K562 (cell line): Measurements from ENCODE around the gene GRIK2. TPM values are rescaled to one million over a fixed set of nuclear protein-coding genes. Genes with fewer than 3 reads are reported as not detected.

Experiments
- ATAC-seq: fragments of 200-7000 bp; cut with Tn5 transposase; 3 replicates; pipeline ENCODE4 v1.9.1; 2020; ENCODE audit warnings: moderate library complexity
- BruUV-seq: library from RNA; stranded (reverse); fragments of 400-500 nt; replicated peaks from 2 replicates; lab custom pipeline; 2021; lab: Mats Ljungman, UMichigan
- CTCF ChIA-PET: fragments of 300-600 bp; formaldehyde crosslinking; extraction: SDS; loops from one replicate; lab custom pipeline; 2021; ENCODE audit warnings: low intra/inter-chr PET ratio; lab: Yijun Ruan, JAX
- POLR2A ChIA-PET: fragments of 300-600, 350-650 bp; sonication (Branson Sonifier 250); formaldehyde crosslinking; extraction: SDS; loops from one replicate; lab custom pipeline; 2021; ENCODE audit warnings: antibody characterized with exemption, inconsistent platforms; lab: Yijun Ruan, JAX
- DNase-seq, 4 experiments: peaks; one replicate each; pipeline versions ENCODE4 v3.0.0 to v3.0.0-alpha.2; 2011 to 2018; ENCODE audit warnings: low spot score in 3 of 4, mixed read lengths in 3 of 4; ENCODE audit errors: extremely low read depth in 1 of 4
- FAIRE-seq: peaks from 2 replicates; lab custom pipeline; 2011; peaks lifted over from hg19 to GRCh38; lab: Jason Lieb, UNC
- H2AFZ ChIP-seq: 2 replicates; pipeline ENCODE4 v1.6.0; 2011; ENCODE audit warnings: low read depth, low read length, control low read depth, inconsistent platforms
- H3K27ac ChIP-seq: fragments of 200-600 bp; 3 replicates; pipeline ENCODE4 v1.8.0; 2011; ENCODE audit warnings: low read depth, mild to moderate bottlenecking, control low read depth, inconsistent platforms, low read length, moderate library complexity, mixed read lengths; ENCODE audit errors: extremely low read depth
- H3K27me3 ChIP-seq, 2 experiments: fragments of 300-600 bp in 1 of 2; 2 replicates in 1 of 2; 3 replicates in 1 of 2; pipeline versions ENCODE4 v1.6.0 to v1.8.0; 2011; ENCODE audit warnings: inconsistent platforms in 2 of 2, low read length in 2 of 2, mild to moderate bottlenecking in 1 of 2, mixed read lengths in 1 of 2, moderate library complexity in 1 of 2; ENCODE audit not compliant: control insufficient read depth in 2 of 2, insufficient read depth in 2 of 2
- H3K36me3 ChIP-seq: fragments of 300-600 bp; 3 replicates; pipeline ENCODE4 v1.8.0; 2011; ENCODE audit warnings: mild to moderate bottlenecking, low read length, inconsistent platforms; ENCODE audit not compliant: control insufficient read depth, insufficient read depth
- H3K4me1 ChIP-seq, 2 experiments: fragments of 200-600 bp in 1 of 2; replicated peaks in 1 of 2; 2 replicates in 1 of 2; 3 replicates in 1 of 2; pipeline versions ENCODE4 v1.5.1 to v1.8.0; 2011; ENCODE audit warnings: inconsistent platforms in 2 of 2, low read length in 2 of 2, mild to moderate bottlenecking in 1 of 2, mixed read lengths in 1 of 2, moderate library complexity in 1 of 2; ENCODE audit not compliant: control insufficient read depth in 2 of 2, insufficient read depth in 2 of 2
- H3K4me2 ChIP-seq: 2 replicates; pipeline ENCODE4 v1.6.1; 2011; ENCODE audit warnings: low read length, control low read depth, inconsistent platforms, mixed read lengths; ENCODE audit not compliant: insufficient read depth
- H3K4me3 ChIP-seq: fragments of 200-600 bp; sonication (generic), shearing (Covaris generic); 2 replicates; pipeline ENCODE4 v1.5.1; 2016; ENCODE audit warnings: control low read depth, inconsistent platforms
- H3K79me2 ChIP-seq: fragments of 200-600 bp; 3 replicates; pipeline ENCODE4 v1.8.0; 2011; ENCODE audit warnings: low read length, inconsistent platforms; ENCODE audit not compliant: control insufficient read depth, insufficient read depth
- H3K9ac ChIP-seq, 2 experiments: 2 replicates each; pipeline versions ENCODE4 v1.6.0 to v1.6.1; 2011; ENCODE audit warnings: low read depth in 2 of 2, low read length in 2 of 2, control low read depth in 1 of 2, inconsistent platforms in 1 of 2, mild to moderate bottlenecking in 1 of 2, mixed read lengths in 1 of 2; ENCODE audit not compliant: insufficient read depth in 1 of 2
- H3K9me1 ChIP-seq: one replicate; pipeline ENCODE4 v1.6.0; 2011; ENCODE audit warnings: inconsistent platforms, mild to moderate bottlenecking, low read length, moderate library complexity; ENCODE audit not compliant: control insufficient read depth, insufficient read depth
- H3K9me3 ChIP-seq: replicated peaks from 2 replicates; pipeline ENCODE4 v1.5.1; 2011; ENCODE audit warnings: low read depth, low read length, inconsistent platforms; ENCODE audit not compliant: control insufficient read depth, insufficient read depth
- H4K20me1 ChIP-seq: replicated peaks from 2 replicates; pipeline ENCODE4 v1.6.1; 2011; ENCODE audit warnings: low read length, inconsistent platforms, mixed read lengths; ENCODE audit not compliant: control insufficient read depth, insufficient read depth
- CTCF ChIP-seq, 3 experiments: IDR thresholded peaks in 2 of 3; conservative IDR thresholded peaks in 1 of 3; 2 replicates each; pipeline ENCODE4 v1.5.1; 2011 to 2012; ENCODE audit warnings: low read length in 3 of 3, mild to moderate bottlenecking in 3 of 3, control low read depth in 2 of 3, improper control_type of control experiment in 1 of 3, inconsistent platforms in 1 of 3, low read depth in 1 of 3, mixed read lengths in 1 of 3, moderate library complexity in 1 of 3; ENCODE audit not compliant: insufficient read depth in 2 of 3
- FUS ChIP-seq: fragments of 200-400 bp; formaldehyde crosslinking; optimal IDR thresholded peaks from 2 replicates; pipeline ENCODE3; 2017; ENCODE audit warnings: low read depth, low read length
- KLF6 ChIP-seq: fragments of 250-450 bp; sonication (Bioruptor Pico); IDR thresholded peaks from 2 replicates; pipeline ENCODE4 v1.4.0; 2020; ENCODE audit warnings: mild to moderate bottlenecking, moderate library complexity, borderline replicate concordance
- MXI1 ChIP-seq: IDR thresholded peaks from 2 replicates; pipeline ENCODE4 v1.6.1; 2011; ENCODE audit warnings: low read depth, mild to moderate bottlenecking, improper control_type of control experiment, low read length
- NONO ChIP-seq, 2 experiments: fragments of 200-400 bp in 1 of 2; fragments of 450-650 bp in 1 of 2; formaldehyde crosslinking in 1 of 2; IDR thresholded peaks; 2 replicates each; pipeline ENCODE4 v1.6.1; 2017; ENCODE audit warnings: low read depth in 2 of 2, mild to moderate bottlenecking in 2 of 2, moderate library complexity in 2 of 2, low read length in 1 of 2
- NR0B1 ChIP-seq: fragments of 450-650 bp; IDR thresholded peaks from one replicate; pipeline ENCODE4 v1.6.1; 2018; ENCODE audit warnings: mild to moderate bottlenecking, moderate library complexity; ENCODE audit not compliant: partially characterized antibody
- SMARCB1 ChIP-seq: IDR thresholded peaks from 2 replicates; pipeline ENCODE4 v1.6.1; 2011; ENCODE audit warnings: improper control_type of control experiment, low read depth; ENCODE audit not compliant: insufficient read length
- TFAP4 ChIP-seq: sonication (generic); formaldehyde crosslinking; IDR thresholded peaks from 2 replicates; pipeline ENCODE4 v1.8.0; 2022; ENCODE audit warnings: missing genetic modification reagents, mild to moderate bottlenecking, moderate library complexity, borderline replicate concordance
- ZC3H8 ChIP-seq: fragments of 450-650 bp; IDR thresholded peaks from 2 replicates; pipeline ENCODE4 v1.6.1; 2017
- ZNF217 ChIP-seq: sonication (generic); formaldehyde crosslinking; IDR thresholded peaks from 2 replicates; pipeline ENCODE4 v1.8.0; 2022; ENCODE audit warnings: mild to moderate bottlenecking, missing genetic modification reagents
- ZNF24 ChIP-seq: fragments of 450-650 bp; IDR thresholded peaks from 2 replicates; pipeline ENCODE4 v1.6.1; 2016
- ZNF311 ChIP-seq: fragments of 250-450 bp; sonication (Bioruptor Pico); IDR thresholded peaks from 2 replicates; pipeline ENCODE4 v1.4.0; 2020; ENCODE audit warnings: mild to moderate bottlenecking, moderate library complexity
- ZNF551 ChIP-seq: fragments of 250-450 bp; sonication (Bioruptor Pico); IDR thresholded peaks from 2 replicates; pipeline ENCODE4 v1.5.0; 2021; ENCODE audit warnings: mild to moderate bottlenecking, moderate library complexity
- WGBS: fragments of 100-300 bp; shearing (Covaris generic); methylation state at CpG from one replicate; pipeline ENCODE4 v1.1.6; 2016; ENCODE audit warnings: low coverage, mixed read lengths; ENCODE audit not compliant: insufficient coverage; ENCODE audit errors: missing lambda C conversion rate; 5-methylcytosine and 5-hydroxymethylcytosine counted together
- in situ Hi-C: fragments of 300-500 bp; cut with MboI; formaldehyde crosslinking; loops from 4 replicates; pipeline ENCODE4 v1.15.0; 2018; ENCODE audit warnings: inconsistent platforms, mixed read lengths
- intact Hi-C: fragments of 100-400 bp; cut with micrococcal nuclease; formaldehyde crosslinking; loops from 2 replicates; pipeline ENCODE4 v1.14.2; 2022
- polyA plus RNA-seq, 8 experiments: library from polyadenylated mRNA; depleted of rRNA in 4 of 8; stranded (reverse) in 5 of 8; unstranded in 3 of 8; fragments of >200 nt; fragmentation: Nextera tagmentation in 2 of 8; fragmentation: Illumina TruSeq in 1 of 8; extraction: Ambion mirVana in 2 of 8; extraction: Trizol in 1 of 8; gene quantifications; 2 replicates each; pipeline versions ENCODE4 v1.2.1 to v1.2.3, GENCODE V29; 2011 to 2014; ENCODE audit warnings: inconsistent platforms in 1 of 8, missing spikeins in 1 of 8
- total RNA-seq, 7 experiments: library from RNA; depleted of rRNA in 6 of 7; stranded (reverse); fragments of >200 nt in 6 of 7; fragmentation: Illumina TruSeq in 2 of 7; extraction: Trizol in 2 of 7; gene quantifications; 2 replicates each; pipeline versions ENCODE4 v1.2.1 to v1.2.3, GENCODE V29; 2011 to 2021; ENCODE audit warnings: low replicate concordance in 1 of 7

Gene GRIK2
- total and polyA plus RNA-seq, 9 of the 15 experiments (the other 6 are each of a cell fraction or from before 2014, with no cell fraction given), result not detected

- POLR2A ChIA-PET, result no interaction called here
- no TSS peak for BruUV-seq
- CTCF ChIA-PET, result no interaction called here
- Histone ChIP-seq H3K9ac (no peak overlapping the region), H3K9me1 (no peaks in the 10 kb centered on the region), H3K9me3 (no peaks in the 10 kb centered on the region), H3K36me3 (no peaks in the 10 kb centered on the region)
- intact Hi-C loops, result no loop called here
- in situ Hi-C loops, result no loop called here
- 5% methylated on average over 4 of the region's 4 CpGs for WGBS
- TF ChIP-seq TFAP4 (CRISPR knock-in tag) (no peak), ZC3H8 (no peak)
- TF ChIP-seq, all 486 proteins: peak for 0
- H3K27ac ChIP-seq, result no peak overlapping the region
- FAIRE-seq (no peak), DNase-seq (no peak), ATAC-seq (no peak)
- no peaks in the 10 kb centered on the region for H4K20me1 ChIP-seq
- no peak overlapping the region for H3K4me2 ChIP-seq
- no peak overlapping the region for H3K4me3 ChIP-seq
- no peak overlapping the region for H2AFZ ChIP-seq
- H3K27me3 ChIP-seq, result no peaks in the 10 kb centered on the region
- H3K4me1 ChIP-seq, result no peaks in the 10 kb centered on the region
- H3K79me2 ChIP-seq, result no peaks in the 10 kb centered on the region
Measured at GRCh38 chr6:101550451-101550850, 156.9 kb downstream of the GRIK2 start.

GRCh38 chr6:101554231-101554630, 160.7 kb downstream of the GRIK2 start:
- Histone ChIP-seq H2AFZ (no peak overlapping the region), H3K27ac (no peak overlapping the region), H3K4me3 (no peak overlapping the region), H3K27me3 (no peaks in the 10 kb centered on the region), H3K9me3 (no peaks in the 10 kb centered on the region), H3K9me1 (no peaks in the 10 kb centered on the region), H3K36me3 (no peaks in the 10 kb centered on the region), H4K20me1 (no peaks in the 10 kb centered on the region), H3K9ac (no peak overlapping the region), H3K4me1 (no peaks in the 10 kb centered on the region), H3K79me2 (no peaks in the 10 kb centered on the region), H3K4me2 (no peak overlapping the region)
- ChIA-PET POLR2A (no interaction called here), CTCF (no interaction called here)
- in situ Hi-C loops, result no loop called here
- no peak for FAIRE-seq
- ATAC-seq, result no peak
- 0% methylated on average over 1 of the region's 1 CpG for WGBS
- no peak for DNase-seq
- intact Hi-C loops, result no loop called here
- BruUV-seq, result no TSS peak
- no peak for TF ChIP-seq SMARCB1
- TF ChIP-seq MXI1, result no peak
- TF ChIP-seq CTCF (IDR thresholded peaks at IDR 0.05 in 2 of 3, conservative IDR thresholded peaks at IDR 0.05 in 1 of 3; ENCODE audit: insufficient read depth in 2 of 3, low read depth in 1 of 3, low read length in 3 of 3), result no peak
- no peak for TF ChIP-seq ZNF551
- no peak for TF ChIP-seq NONO (IDR thresholded peaks at IDR 0.05; ENCODE audit: low read depth in 2 of 2, low read length in 1 of 2)
- no peak for TF ChIP-seq ZNF217
- no peak for TF ChIP-seq KLF6 (CRISPR knock-in tag)
- no peak for TF ChIP-seq NR0B1
- no peak for TF ChIP-seq ZNF24
- TF ChIP-seq FUS, result no peak
- TF ChIP-seq ZNF311 (CRISPR knock-in tag), result no peak
